GM21367 (cell line): ENCODE results near the gene SLC6A7.

ENCODE experiments used
- ATAC-seq: cut with Tn5 transposase; IDR thresholded peaks from one replicate; pipeline ENCODE4 v1.9.1; 2021; ENCODE audit not compliant: unreplicated experiment

Gene SLC6A7

DNA sequence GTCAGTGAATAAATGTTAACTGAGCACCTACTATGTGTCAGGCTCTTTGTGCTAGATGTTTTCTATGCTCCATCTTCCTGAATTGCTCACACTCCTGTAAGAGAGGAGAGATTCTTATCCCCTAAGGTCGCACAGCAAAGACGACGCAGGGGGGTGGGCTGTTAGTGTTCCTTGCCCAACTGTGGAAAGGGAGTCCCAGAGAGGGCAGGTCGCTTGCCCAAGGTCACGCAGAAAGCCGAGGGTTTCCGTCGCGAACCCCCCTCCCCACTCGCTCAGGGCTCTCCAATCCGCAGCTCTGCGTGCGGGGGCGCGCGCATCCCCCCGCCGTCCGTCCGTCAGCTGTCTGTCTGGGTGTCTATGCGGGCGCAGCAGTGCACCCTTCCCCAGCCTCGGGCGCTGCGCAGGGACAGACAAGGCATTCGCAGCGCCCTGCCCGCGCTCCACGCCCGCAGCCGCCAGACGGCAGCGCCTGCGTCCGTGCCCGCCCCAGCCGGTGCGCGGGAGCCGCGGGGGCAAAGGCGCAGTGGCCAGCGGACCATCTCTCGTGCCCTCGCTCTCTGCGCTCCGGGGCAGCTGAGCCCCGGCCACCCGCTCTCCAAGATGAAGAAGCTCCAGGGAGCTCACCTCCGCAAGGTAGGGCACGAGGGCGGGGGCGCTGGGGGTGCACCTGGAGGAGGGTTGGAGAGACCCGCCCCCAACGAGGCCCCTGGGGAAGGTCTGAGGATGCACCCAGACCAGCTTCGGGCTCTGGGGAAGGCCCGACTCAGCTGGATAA, at the start of gene SLC6A7:
SLC6A7 (plus strand) TSS at position 335 of the 775 bp plus-strand sequence; CDS start at position 601, 266 bp downstream.
- ATAC-seq = no peak

DNA sequence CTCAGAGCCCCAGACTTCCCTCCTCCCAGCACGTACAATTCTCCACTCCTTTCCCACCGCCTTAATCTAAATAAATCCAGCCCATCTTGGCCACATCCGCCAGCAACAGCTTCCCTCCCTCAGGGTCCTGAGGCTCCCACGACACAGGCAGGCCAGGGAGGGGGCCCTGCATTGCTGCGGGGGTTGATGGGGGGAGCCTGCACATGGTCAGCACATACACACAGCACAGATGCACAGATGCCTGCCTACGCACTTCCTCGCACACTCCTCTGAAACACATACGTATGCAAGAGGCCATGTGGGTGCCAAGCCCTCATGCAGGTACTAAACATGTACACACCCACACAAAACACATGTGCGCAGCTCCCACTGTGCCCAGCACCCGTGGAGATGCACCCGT, 49.0 kb upstream of the SLC6A7 start:
- ATAC-seq = no peak

DNA sequence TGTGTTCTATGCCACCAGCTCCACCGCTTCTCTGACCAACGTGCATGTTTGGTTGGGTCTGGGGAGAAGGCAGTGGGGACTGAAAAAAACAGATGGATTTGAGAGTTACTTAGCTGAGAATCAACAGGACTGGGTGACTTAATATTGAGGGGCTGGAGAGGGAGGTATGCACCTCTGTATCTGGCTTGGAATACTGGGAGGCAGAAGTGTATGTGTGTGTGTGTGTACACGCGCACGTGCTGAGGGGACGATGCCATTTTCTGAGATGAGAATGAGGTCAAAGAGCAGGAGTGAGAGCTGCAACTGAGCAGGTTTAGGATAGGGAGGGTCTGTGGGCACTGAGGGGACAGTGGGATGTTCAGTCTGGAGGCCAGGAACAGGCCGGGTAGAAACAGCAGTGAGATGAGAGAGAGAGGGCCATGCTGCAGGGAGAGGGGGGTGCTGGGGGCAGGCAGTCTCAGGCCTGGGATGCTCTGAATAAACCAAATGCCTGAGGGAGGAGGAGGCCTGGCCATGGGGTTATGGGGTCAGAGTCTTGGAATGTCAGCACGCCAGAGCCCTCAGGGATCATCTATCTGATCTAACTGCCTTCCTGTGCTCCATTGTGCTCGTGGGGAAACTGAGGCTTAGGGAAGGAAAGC, 48.2 kb upstream of the SLC6A7 start:
- no peak for ATAC-seq

DNA sequence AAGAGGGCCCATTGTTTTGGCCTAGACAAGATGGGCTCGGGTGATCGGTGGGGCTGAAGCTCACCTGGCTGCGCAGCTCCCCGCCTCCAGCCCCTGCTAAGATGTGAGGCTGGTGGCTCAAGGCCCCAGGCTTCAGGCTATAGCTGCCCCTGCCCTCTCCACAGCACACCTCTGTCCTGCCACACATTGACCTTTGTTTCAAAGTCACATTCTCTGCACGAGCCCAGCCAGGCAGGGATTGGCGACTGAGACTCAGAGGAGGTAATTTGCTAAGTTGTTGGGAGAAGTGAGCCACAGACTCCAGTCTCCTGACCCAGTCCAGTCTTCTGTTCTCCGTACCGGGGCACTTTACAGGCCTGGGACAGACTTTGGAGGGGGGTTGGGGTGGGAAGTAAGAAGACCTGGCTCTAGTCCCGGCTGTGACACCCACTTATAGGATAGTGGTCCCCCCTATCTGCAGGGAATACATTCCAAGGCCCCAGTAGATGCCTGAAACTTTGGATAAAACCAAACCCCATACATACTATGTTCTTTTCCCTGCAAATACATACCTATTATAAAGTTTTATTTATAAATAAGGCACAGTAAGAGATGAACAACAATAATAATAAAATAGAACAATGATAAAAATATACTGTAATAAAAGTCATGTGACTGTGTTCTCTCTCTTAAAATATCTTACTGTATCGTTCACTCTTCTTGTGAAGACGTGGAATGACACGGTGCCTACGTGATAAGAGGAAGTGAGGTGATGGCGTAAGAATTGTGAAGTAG, 47.5 kb upstream of the SLC6A7 start:
- no peak for ATAC-seq

DNA sequence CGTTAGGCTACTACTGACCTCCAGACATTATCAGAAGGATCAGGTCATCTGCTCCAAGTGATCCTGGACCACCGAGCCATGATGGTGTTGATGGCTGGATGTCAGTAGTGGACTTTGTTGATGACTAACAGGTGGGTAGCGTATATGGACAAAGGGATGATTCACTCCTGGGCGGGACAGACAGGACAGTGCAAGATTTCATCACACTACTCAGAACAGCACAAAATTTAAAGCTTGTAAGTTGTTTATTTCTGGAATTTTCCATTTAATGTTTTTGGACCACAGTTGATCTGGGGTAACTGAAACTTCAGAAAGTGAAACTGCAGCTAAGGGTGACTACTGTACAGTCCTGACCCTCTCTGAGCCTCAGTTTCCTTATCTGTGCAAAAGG, 46.9 kb upstream of the SLC6A7 start:
- ATAC-seq = no peak

DNA sequence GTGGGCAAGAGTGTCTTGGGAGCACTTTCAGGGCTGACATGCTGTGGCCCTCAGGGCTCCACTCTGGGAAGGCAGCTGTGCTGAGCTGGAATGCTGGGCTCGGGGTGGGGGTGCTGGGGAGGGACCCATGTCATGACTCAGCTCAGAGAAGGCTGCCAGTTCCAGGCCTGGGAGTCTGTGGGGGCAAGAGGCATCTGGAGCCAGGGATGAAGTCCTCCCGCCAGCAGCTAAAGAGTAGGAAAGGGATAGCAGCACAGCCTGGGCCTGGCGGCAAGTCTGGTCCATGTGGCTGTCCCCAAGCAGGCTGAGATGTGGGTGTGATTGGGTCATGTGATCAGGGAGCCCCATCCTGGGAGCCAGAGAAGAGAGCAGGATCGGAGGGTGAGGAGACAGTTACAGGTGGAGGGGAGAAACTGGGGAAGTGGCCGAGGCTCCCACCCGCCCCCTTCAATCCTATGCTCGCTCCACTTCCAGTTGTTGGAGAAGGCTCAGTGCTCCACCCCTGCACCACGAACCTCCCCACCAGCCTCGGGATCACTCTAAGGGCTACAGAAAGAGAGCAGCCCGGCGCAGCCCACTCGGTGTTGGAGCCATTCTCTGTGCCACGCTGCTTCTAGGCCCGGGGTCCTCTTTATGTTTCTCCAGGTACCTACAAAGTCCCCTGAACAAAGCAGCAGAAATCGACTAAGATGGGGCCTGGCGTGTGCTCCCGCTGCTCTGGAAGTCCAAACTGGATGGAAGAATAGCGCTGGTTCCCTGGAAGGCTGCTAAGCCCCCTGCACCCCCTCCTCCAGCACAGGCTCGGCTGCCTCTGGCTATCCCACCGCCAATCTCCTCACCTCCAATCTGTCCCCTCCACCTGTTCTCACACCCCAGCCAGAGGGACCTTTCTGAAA, 46.3 kb upstream of the SLC6A7 start:
- ATAC-seq = no peak

DNA sequence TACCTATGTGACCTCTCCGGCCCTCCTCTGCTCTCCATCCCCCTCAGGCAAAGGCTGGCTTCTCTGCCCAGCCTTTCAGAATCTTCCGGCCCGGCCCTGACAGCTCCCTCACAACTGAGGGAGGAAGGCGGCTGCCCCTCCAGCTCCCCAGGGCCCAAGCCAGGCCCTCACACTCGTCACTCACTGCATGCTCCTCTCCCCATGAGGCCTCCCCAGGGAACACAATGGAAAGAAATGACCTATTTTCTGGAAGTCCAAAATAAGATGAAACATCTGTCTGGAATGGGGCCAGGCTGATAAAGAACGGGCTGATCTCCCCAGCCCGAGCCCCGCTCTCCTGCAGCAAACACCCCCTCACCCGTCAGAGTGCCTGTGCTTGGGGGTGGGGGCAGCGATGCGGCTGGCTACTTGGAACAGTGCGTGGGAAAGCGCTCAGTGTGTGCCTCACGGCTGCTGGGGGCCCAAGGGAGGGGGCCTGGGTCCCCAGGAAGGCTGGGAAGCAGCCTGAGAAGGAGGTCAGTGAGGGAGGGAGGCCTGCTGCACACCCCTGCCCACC, 45.5 kb upstream of the SLC6A7 start:
- ATAC-seq = no peak

DNA sequence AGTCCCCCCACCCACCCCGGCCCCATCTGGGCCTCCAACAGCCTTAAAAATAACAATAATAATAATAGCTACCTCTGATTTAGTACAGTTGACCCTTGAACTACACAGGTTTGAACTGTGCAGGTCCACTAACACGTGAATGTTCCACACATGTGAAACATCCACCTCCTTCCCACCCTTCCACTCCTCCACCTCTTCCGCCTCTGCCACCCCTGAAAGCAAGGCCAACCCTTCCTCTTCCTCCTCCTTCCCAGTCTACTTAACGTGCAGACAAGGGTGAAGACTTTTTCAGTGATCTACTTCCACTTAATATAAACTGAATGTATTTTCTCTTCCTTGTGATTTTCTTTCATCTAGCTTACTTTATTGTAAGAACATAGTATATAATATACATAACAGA, 45.0 kb upstream of the SLC6A7 start:
- no peak for ATAC-seq

DNA sequence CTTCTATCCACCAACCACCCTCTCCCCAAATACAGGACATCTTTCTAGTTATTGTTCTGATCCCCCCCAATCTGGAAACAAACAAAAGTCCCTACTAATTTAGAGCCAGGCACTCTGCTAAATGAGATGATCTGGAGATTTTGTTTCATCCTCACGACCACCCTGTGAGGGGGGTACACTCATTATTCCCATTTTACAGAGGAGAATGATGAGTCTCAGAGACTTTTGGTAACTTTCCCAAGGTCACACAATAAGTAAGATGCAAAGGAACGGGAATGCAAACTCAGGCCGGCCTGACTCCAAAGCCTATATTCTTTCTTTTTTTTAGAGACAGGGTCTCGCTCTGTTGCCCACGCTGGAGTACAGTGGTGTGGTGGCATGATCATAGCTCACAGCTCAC, 43.6 kb upstream of the SLC6A7 start:
- ATAC-seq = no peak

DNA sequence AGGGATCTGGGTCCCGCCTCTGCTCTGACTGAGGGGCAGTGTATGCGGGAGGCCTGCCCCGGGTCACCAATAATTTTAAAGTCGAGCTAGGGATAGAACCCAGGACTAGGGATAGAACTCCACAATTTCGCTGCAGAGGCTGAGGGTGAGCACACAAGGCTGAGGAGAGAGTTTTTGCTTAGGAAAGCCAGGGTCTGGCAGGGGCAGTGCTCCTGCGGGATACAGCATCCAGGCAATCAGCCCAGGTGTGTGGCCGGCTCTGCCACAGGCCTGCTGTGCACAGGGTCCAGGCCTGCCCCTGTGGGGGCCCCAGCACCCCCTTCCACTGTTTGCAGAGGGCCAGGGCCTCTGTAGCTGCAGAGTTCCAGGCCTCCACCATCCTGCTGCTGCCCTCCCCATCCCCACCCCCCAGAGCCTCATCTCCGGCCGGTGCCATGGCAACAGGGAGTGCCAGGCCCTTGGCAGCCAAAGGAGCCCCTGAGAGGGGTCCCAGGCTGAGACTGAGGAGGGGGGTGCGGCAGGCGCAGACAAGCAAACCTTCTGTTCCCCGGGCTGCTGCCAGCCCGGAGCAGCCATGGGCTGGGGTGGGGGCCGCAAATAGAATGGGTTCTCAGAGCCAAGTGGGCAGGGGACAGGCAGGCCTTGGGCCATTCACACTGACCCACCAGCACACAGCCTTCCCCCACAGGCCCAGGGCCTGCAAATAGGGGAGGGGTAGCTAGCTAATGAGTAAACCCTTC, 42.8 kb upstream of the SLC6A7 start:
- no peak for ATAC-seq

DNA sequence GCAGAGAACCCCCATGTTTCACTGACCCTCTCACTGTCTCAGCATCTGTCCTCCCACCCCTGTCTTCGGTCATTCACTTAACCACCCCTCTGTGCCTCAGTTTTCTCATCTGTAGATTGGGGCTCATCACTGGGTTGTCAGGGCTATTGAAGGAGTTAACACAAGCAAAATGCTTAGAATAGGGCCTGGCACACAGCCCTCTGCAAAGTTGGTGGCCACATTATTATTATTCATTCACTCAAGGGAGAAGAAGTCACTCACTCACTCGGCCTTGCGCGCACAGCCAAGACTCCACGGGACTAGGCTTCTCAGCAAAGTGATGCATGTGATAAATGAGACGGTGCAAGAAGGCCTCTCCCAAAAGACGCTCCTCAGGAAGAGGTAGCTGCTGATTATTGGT, 42.2 kb upstream of the SLC6A7 start:
- ATAC-seq = no peak

DNA sequence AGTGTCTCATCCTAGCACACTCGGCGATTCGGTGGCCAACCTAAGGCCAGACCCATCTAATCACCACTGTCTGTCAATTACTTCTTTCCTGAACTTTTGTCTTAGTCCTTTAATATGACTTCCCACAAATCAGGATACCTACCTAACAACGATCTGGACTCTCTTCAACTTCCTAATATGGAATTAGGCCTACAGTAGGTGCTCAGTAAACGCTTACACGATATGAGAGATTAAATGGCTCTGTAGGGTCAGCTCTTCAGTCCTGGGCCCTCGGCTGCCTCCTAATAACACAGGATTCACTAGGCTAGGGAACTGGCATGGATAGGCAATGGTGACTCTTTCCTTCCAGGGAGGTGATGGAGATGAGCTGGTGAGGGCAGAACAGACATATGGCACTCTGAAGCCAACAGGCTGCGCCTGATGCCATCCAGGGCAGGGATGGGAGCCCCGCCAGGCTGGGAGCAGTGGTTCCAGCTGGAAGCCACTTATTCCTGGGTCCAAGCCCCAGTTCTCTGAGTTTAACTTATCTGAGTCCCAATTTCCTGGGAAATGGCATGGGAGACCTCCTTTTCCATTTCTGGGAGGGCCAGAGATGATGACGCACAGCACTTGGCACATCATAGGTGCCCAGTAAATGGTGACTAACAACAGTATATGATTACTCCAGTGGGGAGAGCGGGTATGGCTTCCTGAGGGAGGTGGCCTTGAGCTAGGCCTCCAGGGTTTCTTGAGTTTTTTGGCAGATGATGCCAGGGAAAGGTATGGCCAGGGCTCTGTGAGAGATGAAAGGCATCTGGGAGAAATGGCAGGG, 41.5 kb upstream of the SLC6A7 start:
- no peak for ATAC-seq

DNA sequence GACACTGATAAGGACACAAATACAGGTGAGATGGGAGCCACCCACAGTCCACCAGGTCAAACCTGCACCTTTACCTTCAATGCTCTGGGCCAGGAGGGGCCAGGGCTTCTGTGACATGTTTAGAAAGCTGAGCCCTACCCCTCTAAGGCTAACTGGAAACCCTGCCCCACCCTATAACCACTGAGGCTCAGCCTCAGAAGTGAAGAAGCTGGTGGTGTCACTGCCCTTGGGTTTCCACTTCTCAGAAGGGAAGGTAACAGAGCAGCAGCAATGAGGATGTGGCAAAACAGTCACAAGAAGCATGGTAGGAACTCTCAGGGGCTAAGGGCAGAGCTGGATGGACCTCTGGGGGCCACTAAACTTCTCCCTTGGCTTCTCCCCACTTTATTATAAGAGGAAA, 40.2 kb upstream of the SLC6A7 start:
- ATAC-seq = no peak

DNA sequence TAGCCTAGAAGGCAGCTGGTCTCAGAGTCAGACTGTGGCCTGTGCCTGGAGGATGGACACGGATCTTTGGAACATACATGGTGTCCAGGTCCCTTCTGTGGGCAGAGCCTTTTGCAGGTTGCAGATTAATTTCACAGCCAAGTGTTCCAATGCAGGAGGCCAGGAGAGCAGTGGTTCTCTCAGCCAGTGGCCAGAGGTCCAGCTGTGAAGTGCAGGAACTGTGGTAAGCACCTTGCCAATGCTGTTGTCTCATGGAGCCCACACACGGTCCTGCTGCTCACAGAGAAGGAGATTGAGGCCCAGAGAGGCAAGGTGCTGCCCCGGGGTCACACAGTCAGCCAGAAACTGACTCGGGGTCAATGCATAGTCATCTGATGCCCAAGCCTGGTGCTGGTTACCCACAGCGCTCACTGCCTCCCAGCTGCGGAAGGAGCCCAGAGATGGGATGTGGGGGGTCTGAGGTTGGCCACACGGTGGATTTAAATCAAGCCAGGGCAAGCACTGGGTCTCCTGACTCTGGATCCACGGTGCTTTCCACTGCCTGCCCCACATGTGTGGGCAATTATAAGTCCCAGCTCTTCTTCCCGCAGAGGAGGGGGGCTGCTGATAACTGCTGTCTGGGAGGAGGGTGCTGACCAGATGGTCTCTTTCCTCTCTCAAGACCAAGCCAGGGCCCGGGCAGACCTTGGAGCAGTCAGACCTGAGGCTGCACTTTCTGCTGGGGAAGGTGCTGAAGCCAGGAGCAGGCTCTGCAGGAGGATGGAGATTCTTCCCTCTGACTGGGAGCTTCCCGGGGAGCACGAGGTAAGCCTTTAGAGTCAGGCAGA, 37.0 kb upstream of the SLC6A7 start:
- ATAC-seq = no peak

DNA sequence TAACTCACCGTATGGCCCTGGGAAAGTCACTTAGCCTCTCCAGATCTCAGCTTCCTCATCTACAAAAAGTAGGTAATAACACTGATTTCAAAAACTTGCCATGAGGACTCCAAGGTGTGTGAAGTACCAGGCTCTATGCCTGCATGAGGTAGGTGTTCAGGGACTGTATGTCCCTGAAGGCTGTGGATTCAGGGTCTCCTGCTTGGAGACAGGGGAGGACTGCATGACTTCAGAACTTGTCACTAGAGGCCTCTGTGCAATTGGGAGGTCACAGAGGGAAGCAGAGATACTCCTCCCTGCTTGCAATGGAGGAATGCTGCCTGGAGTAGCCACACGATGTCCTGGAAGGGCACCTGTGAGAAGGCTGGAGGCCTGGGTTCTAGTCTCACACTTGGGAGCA, 36.4 kb upstream of the SLC6A7 start:
- no peak for ATAC-seq

DNA sequence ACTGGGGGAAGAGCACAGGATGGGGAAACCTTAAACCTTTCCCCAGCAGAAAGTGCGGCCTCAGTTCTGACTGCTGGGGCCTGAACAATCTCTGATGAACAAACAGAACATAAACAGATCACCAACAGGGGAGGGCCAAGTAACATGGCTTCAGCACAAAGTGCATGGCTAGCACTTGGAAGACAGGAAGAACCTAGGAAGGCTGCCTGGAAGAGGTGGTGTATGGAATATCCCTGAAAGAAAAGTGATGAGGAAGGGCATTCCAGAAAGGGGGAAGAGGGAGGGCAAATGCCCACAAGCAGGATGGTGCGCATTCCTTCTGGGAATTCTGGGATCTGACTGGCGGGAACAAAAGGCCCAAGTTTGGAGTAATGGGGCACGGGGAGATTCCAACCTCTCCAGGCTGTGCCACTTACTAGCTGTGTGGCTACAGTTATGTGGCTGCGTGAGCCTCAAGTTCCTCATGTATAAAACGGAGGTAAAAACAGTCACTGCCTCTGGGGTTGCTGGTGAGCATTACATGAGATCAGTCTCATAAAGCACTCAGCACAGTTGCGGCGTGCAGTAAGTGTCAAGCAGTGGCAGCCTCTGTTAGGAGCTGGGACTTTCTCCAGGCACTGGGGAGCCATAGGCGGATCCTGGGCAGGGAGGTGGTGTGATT, 35.8 kb upstream of the SLC6A7 start:
- no peak for ATAC-seq

DNA sequence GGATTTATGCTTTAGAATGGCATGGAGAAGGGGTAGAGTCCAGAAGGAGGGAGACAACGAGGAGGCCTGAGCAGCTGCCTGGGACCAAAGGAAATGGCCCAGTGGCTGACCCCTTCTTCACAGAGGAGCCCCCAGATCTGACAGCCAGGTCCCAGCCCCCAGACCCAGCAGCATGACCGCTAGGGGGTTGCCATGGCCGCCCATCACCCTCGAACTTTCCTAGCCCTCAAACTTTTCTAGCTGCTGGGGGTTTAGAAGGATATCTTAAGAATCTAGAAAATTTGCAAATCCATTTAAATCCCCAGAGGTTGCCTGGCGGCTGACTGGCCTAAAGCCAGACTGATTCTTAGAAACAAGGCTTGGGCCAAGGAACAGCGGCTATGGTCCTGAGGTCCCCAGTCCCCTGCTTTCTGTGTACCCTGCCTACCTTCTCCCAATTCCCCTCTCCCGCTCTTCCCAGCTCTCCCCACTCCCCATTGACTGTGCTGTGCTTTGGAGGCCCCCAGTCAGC, 35.2 kb upstream of the SLC6A7 start:
- ATAC-seq = no peak
